Hematopoietic multipotent progenitor cell treated with erythropoietin and hydrocortisone succinate and interleukin-3 and kit ligand, for 6 days (in vitro differentiated cells): ENCODE measurements around the gene KRTAP9-2.
"Not testable (repeated sequence)": the region's sequence is repeated elsewhere in the genome, so short reads cannot be mapped to it uniquely, and the experiment has no call there.

Experiments used
- DNase-seq: peaks from one replicate; pipeline ENCODE4 v3.0.0-alpha.2; 2015

Gene KRTAP9-2

GRCh38 chr17:41237116-41237515 lies 10.7 kb downstream of the KRTAP9-2 start:
- not testable (repeated sequence) for DNase-seq

GRCh38 chr17:41237949-41238437 lies 11.5 kb downstream of the KRTAP9-2 start, which contains the start of gene KRTAP9-8:
Gene KRTAP9-8 (plus strand): TSS chr17:41237999. CDS start chr17:41238052, 53 bp downstream.
- DNase-seq = not testable (repeated sequence)

- DNase-seq = not testable (repeated sequence)
These were observed 20.7 kb downstream of the KRTAP9-2 start for GRCh38 chr17:41246995-41247787.

GRCh38 chr17:41249637-41250240 lies 23.3 kb downstream of the KRTAP9-2 start, which contains the start of gene KRTAP9-4:
Gene KRTAP9-4 (plus strand): TSS chr17:41249687. CDS start chr17:41249721, 34 bp downstream.
- not testable (repeated sequence) for DNase-seq

- DNase-seq = no peak
These were observed 24.8 kb downstream of the KRTAP9-2 start for GRCh38 chr17:41251261-41251660.

- no peak for DNase-seq
These were observed 28.4 kb downstream of the KRTAP9-2 start for GRCh38 chr17:41254861-41255260.

GRCh38 chr17:41255381-41256290 lies 29.2 kb downstream of the KRTAP9-2 start, which contains the start of gene KRTAP9-9:
Gene KRTAP9-9 (plus strand): TSS chr17:41255384.
- not testable (repeated sequence) for DNase-seq

GRCh38 chr17:41256291-41256685 lies 29.8 kb downstream of the KRTAP9-2 start:
- DNase-seq = no peak

GRCh38 chr17:41258406-41258805 lies 32.0 kb downstream of the KRTAP9-2 start:
- no peak for DNase-seq

- no peak for DNase-seq
These were observed 36.8 kb downstream of the KRTAP9-2 start for GRCh38 chr17:41263212-41263611.

- no peak for DNase-seq
These were observed 38.2 kb downstream of the KRTAP9-2 start for GRCh38 chr17:41264599-41264998.

GRCh38 chr17:41265078-41265477 lies 38.6 kb downstream of the KRTAP9-2 start, which contains the start of gene KRTAP9-6:
Gene KRTAP9-6 (plus strand): TSS chr17:41265378. CDS start chr17:41265378, 0 bp downstream.
- DNase-seq = no peak

GRCh38 chr17:41267711-41268110 lies 41.3 kb downstream of the KRTAP9-2 start:
- DNase-seq = peak; percentile 2

GRCh38 chr17:41271323-41271722 lies 44.9 kb downstream of the KRTAP9-2 start:
- DNase-seq = not testable (repeated sequence)

- DNase-seq = no peak
These were observed 45.4 kb downstream of the KRTAP9-2 start for GRCh38 chr17:41271858-41272257.

- DNase-seq = not testable (repeated sequence)
These were observed 49.3 kb downstream of the KRTAP9-2 start, which contains the start of gene KRTAP9-7 for GRCh38 chr17:41275648-41276190. Gene KRTAP9-7 (plus strand): TSS chr17:41275698. CDS start chr17:41275698, 0 bp downstream.
